Measurements from ENCODE around the gene F13A1.

The F13A1 gene

GRCh38 chr6:6191476-6191875 lies 129.0 kb downstream of the F13A1 start:
- DNase-seq = no peak

GRCh38 chr6:6180684-6181083 lies 139.8 kb downstream of the F13A1 start:
- DNase-seq = no peak

- no peak for DNase-seq
Measured at GRCh38 chr6:6179858-6180623, 140.4 kb downstream of the F13A1 start.

GRCh38 chr6:6178795-6179194 lies 141.7 kb downstream of the F13A1 start:
- no peak for DNase-seq

- no peak for DNase-seq
Measured at GRCh38 chr6:6177754-6178153, 142.7 kb downstream of the F13A1 start.

- no peak for DNase-seq
Measured at GRCh38 chr6:6176586-6177228, 143.8 kb downstream of the F13A1 start.

GRCh38 chr6:6176127-6176526 lies 144.3 kb downstream of the F13A1 start:
- DNase-seq = no peak

- no peak for DNase-seq
Measured at GRCh38 chr6:6169141-6169540, 151.3 kb downstream of the F13A1 start.

- DNase-seq = no peak
Measured at GRCh38 chr6:6166064-6166463, 154.4 kb downstream of the F13A1 start.

- DNase-seq = no peak
Measured at GRCh38 chr6:6164367-6164766, 156.1 kb downstream of the F13A1 start.

GRCh38 chr6:6154335-6154734 lies 166.1 kb downstream of the F13A1 start:
- DNase-seq = no peak

GRCh38 chr6:6152060-6152459 lies 168.4 kb downstream of the F13A1 start:
- DNase-seq = no peak

- DNase-seq = no peak
Measured at GRCh38 chr6:6148192-6148815, 172.2 kb downstream of the F13A1 start.

- no peak for DNase-seq
Measured at GRCh38 chr6:6131492-6132109, 188.9 kb downstream of the F13A1 start.

GRCh38 chr6:6125495-6125894 lies 195.0 kb downstream of the F13A1 start:
- no peak for DNase-seq

GRCh38 chr6:6123803-6124202 lies 196.7 kb downstream of the F13A1 start:
- no peak for DNase-seq

- DNase-seq = no peak
Measured at GRCh38 chr6:6121943-6122342, 198.5 kb downstream of the F13A1 start.

- DNase-seq = no peak
Measured at GRCh38 chr6:6105472-6106036, 214.9 kb downstream of the F13A1 start.
